HL-60 (cell line): ENCODE data around the gene SDK1.

Experiments used
- DNase-seq, 2 experiments: peaks; one replicate each; pipeline ENCODE4 v3.0.0-alpha.2; 2010 to 2020; ENCODE audit warnings: low read depth in 1 of 2, low spot score in 1 of 2
- H3K27ac ChIP-seq: fragments of 250-450 bp; sonication (Bioruptor Pico); replicated peaks from 2 replicates; pipeline ENCODE4 v1.5.1; 2020; ENCODE audit warnings: mild to moderate bottlenecking, moderate library complexity
- H3K27me3 ChIP-seq: fragments of 250-450 bp; sonication (Bioruptor Pico); 2 replicates; pipeline ENCODE4 v1.5.1; 2021; ENCODE audit warnings: mild to moderate bottlenecking, moderate library complexity; ENCODE audit not compliant: insufficient read depth, poor library complexity, severe bottlenecking
- H3K4me3 ChIP-seq: replicated peaks from 2 replicates; pipeline ENCODE4 v1.5.1; 2011; ENCODE audit warnings: mild to moderate bottlenecking, control low read depth, low read length; ENCODE audit not compliant: insufficient read depth
- GABPA ChIP-seq: IDR thresholded peaks from 2 replicates; pipeline ENCODE4 v1.6.1; 2012; ENCODE audit warnings: low read depth
- POLR2AphosphoS5 ChIP-seq: IDR thresholded peaks from 2 replicates; pipeline ENCODE4 v1.6.1; 2012; ENCODE audit warnings: low read depth
- SPI1 ChIP-seq: IDR thresholded peaks from 2 replicates; pipeline ENCODE4 v1.6.1; 2012; ENCODE audit warnings: low read depth, mild to moderate bottlenecking, borderline replicate concordance
- TF ChIP-seq, protein P1 (sequence below): IDR thresholded peaks from one replicate; pipeline ENCODE4 v1.5.1; 2011; ENCODE audit warnings: low read length, control low read depth, inconsistent platforms; ENCODE audit not compliant: insufficient read depth
- TF ChIP-seq, protein P2 (sequence below): IDR thresholded peaks from 2 replicates; pipeline ENCODE4 v1.6.1; 2012; ENCODE audit warnings: low read depth; ENCODE audit not compliant: insufficient replicate concordance

SDK1 gene

DNA sequence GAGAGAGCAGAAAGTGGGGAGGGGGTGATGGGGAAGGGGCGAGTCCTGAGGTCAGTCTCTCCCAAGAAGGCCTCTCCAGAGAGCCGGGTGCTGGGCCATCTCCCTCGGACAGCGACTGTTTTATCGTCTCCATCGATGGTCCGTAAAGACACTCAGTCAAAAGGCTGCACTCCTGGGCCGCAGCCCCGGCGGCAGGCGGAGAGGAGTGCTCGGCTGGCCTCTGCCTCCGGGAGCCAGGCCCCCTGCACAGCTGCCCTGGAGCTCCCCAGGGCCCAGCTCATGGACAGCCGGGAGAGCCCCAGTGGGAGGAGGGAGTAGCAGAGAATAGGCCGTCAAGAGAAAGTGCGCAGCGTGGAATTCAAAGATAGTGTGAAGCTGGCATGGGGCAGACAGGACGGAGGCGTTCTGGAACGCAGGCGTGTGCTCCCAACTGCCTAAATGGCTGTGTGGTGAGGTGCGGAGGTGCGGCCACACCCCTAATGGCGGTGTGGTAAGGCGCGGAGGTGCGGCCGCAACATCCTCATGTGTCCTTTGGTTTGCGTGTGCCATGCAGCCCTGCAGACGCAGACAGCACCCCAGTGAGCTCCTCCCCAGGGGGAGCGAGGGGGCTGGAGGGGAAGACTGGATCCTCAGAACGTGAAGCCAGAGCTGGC, 903.6 kb downstream of the SDK1 start:
- TF ChIP-seq, protein P1, sequence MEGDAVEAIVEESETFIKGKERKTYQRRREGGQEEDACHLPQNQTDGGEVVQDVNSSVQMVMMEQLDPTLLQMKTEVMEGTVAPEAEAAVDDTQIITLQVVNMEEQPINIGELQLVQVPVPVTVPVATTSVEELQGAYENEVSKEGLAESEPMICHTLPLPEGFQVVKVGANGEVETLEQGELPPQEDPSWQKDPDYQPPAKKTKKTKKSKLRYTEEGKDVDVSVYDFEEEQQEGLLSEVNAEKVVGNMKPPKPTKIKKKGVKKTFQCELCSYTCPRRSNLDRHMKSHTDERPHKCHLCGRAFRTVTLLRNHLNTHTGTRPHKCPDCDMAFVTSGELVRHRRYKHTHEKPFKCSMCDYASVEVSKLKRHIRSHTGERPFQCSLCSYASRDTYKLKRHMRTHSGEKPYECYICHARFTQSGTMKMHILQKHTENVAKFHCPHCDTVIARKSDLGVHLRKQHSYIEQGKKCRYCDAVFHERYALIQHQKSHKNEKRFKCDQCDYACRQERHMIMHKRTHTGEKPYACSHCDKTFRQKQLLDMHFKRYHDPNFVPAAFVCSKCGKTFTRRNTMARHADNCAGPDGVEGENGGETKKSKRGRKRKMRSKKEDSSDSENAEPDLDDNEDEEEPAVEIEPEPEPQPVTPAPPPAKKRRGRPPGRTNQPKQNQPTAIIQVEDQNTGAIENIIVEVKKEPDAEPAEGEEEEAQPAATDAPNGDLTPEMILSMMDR, result no peak
- TF ChIP-seq GABPA (no peak), POLR2AphosphoS5 (no peak), SPI1 (no peak)
- H3K27me3 ChIP-seq, result no peaks in the 10 kb centered on the region
- peak in 1 of 2 experiments; percentile 14 for DNase-seq
- H3K4me3 ChIP-seq, result no peak overlapping the region
- no peak overlapping the region for H3K27ac ChIP-seq

DNA sequence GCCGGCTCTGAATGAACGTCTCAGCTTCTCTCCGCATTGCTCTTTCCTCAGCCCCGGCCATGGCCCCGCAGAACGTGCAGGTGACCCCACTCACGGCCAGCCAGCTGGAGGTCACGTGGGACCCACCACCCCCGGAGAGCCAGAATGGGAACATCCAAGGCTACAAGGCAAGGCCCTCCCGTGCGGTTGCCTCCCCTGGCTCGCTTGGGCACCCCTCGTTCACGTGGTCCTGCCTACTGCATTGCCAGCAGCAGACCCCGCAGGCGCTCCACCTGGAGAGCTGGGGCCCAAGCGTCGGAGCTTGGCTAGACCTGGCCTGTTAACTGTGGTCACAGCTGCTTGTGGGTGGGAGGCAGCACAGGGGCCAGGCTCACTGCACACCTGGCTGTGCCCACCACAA, 904.8 kb downstream of the SDK1 start:
- TF ChIP-seq GABPA (no peak), POLR2AphosphoS5 (no peak), SPI1 (no peak)
- TF ChIP-seq, protein P2, sequence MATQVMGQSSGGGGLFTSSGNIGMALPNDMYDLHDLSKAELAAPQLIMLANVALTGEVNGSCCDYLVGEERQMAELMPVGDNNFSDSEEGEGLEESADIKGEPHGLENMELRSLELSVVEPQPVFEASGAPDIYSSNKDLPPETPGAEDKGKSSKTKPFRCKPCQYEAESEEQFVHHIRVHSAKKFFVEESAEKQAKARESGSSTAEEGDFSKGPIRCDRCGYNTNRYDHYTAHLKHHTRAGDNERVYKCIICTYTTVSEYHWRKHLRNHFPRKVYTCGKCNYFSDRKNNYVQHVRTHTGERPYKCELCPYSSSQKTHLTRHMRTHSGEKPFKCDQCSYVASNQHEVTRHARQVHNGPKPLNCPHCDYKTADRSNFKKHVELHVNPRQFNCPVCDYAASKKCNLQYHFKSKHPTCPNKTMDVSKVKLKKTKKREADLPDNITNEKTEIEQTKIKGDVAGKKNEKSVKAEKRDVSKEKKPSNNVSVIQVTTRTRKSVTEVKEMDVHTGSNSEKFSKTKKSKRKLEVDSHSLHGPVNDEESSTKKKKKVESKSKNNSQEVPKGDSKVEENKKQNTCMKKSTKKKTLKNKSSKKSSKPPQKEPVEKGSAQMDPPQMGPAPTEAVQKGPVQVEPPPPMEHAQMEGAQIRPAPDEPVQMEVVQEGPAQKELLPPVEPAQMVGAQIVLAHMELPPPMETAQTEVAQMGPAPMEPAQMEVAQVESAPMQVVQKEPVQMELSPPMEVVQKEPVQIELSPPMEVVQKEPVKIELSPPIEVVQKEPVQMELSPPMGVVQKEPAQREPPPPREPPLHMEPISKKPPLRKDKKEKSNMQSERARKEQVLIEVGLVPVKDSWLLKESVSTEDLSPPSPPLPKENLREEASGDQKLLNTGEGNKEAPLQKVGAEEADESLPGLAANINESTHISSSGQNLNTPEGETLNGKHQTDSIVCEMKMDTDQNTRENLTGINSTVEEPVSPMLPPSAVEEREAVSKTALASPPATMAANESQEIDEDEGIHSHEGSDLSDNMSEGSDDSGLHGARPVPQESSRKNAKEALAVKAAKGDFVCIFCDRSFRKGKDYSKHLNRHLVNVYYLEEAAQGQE, result no peak
- TF ChIP-seq, protein P1, result no peak
- DNase-seq, result no peak
- H3K4me3 ChIP-seq, result no peak overlapping the region
- H3K27ac ChIP-seq, result no peak overlapping the region
- H3K27me3 ChIP-seq, result no peaks in the 10 kb centered on the region

DNA sequence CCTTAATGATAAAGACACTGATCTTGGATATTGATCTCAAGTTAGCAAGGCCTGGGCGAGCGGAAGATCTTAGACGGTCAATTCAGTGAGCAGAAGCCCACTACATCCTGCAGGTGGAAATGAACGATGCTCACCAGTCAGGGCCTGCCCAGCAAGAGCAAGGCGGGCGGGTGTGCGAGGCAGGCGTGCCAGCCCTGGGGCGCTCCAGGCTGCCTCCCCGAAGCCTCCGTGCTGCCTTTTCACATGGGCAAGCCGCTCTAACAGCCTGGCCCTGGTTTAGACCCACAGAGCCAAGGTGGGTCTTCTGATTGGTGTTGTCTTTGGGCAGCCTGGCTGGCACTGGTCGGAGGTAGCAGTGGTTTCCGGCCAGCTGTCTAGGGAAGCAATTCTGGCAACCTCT, 906.0 kb downstream of the SDK1 start:
- Histone ChIP-seq H3K27ac (no peak overlapping the region), H3K27me3 (no peaks in the 10 kb centered on the region), H3K4me3 (no peak overlapping the region)
- DNase-seq, result no peak
- no peak for TF ChIP-seq POLR2AphosphoS5
- TF ChIP-seq, protein P1, result no peak
- no peak for TF ChIP-seq SPI1
- TF ChIP-seq, protein P2, result no peak
- no peak for TF ChIP-seq GABPA

DNA sequence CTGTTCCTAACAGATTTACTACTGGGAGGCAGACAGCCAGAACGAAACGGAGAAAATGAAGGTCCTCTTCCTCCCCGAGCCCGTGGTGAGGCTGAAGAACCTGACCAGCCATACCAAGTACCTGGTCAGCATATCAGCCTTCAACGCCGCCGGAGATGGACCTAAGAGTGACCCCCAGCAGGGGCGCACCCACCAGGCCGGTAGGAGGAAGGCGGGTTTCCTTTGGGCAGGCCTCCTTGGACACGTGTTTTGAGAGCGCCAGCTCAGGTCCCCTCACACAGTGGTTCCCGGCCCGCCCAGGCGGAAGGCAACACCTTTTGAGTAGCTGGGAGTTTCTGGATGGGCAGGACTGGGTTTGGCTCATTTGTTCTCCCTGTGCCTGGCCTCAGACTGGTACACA, 907.0 kb downstream of the SDK1 start:
- no peak for DNase-seq
- TF ChIP-seq, protein P1, result no peak
- TF ChIP-seq POLR2AphosphoS5, result no peak
- TF ChIP-seq, protein P2, result no peak
- TF ChIP-seq GABPA, result no peak
- Histone ChIP-seq H3K27me3 (no peaks in the 10 kb centered on the region), H3K4me3 (no peak overlapping the region), H3K27ac (no peak overlapping the region)
